ENCODE data around the gene TFDP1. TPM values are rescaled to one million over a fixed set of nuclear protein-coding genes. Genes with fewer than 3 reads are reported as not detected.

TFDP1 gene
- total RNA-seq, 2 experiments from 2014 or later = 87.9 to 119 TPM

DNA sequence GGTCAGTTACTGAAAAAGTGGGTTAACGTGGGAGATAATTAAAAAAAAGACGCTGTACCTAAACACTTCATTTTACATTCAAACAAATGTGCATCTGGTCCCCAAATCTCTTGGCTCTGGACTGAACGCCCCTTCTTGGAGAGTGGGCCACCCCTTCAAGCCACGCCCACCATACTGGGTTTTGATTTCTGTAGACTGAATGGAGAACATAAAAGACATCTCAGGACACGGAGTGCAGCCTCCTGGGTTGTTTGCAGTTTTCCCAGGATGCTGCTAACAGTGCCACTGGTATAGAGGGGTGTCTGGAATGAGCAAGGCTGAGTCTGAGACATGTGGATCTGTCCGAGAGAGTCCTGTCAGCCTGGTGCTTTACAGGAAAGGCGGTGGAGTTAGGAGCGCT is 10.6 kb downstream of the TFDP1 start:
- ChIA-PET POLR2A (interaction anchor here (0.6 to 0.7 kb wide), 2 partner anchors 10 to 569 kb away, joined by 5 to 6 read pairs; no protein-coding TSS in a partner anchor), CTCF (ENCODE audit: unreplicated experiment) (no interaction called here)
- no TSS peak for BruUV-seq (replicated peaks)
- H3K4me3 ChIP-seq (ENCODE audit: low read depth, low read length, poor library complexity, severe bottlenecking) = no peak overlapping the region
- intact Hi-C loops (cut with micrococcal nuclease; ENCODE audit: unreplicated experiment) = no loop called here
- H3K4me2 ChIP-seq (ENCODE audit: low read length) = no peak overlapping the region
- H3K9me2 ChIP-seq (ENCODE audit: insufficient read depth, low read length) = no peaks in the 10 kb centered on the region
- H3K36me3 ChIP-seq (ENCODE audit: insufficient read depth, low read length) = peaks cover 90% of the 10 kb centered on the region
- TF ChIP-seq EZH2phosphoT487 (IDR thresholded peaks at IDR 0.05; ENCODE audit: borderline replicate concordance, low read depth, low read length) (no peak), CTCF (conservative IDR thresholded peaks at IDR 0.05; ENCODE audit: low read length) (no peak)
- no peak overlapping the region for H2AFZ ChIP-seq (ENCODE audit: low read length)
- H3K9me3 ChIP-seq (ENCODE audit: low read length) = no peaks in the 10 kb centered on the region
- H3K4me1 ChIP-seq (ENCODE audit: insufficient read depth, low read length, poor library complexity, severe bottlenecking) = no peaks in the 10 kb centered on the region
- H3K79me2 ChIP-seq (ENCODE audit: insufficient read depth, low read depth, low read length) = peaks cover 43% of the 10 kb centered on the region
- H4K20me1 ChIP-seq (ENCODE audit: insufficient read depth, low read length) = no peaks in the 10 kb centered on the region
- no peak overlapping the region for H3K27ac ChIP-seq (ENCODE audit: low read depth, low read length, poor library complexity, severe bottlenecking)
- DNase-seq (ENCODE audit: low spot score) = no peak

GRCh38 chr13:113596321-113597200 is 12.0 kb downstream of the TFDP1 start:
- Histone ChIP-seq H3K79me2 (ENCODE audit: insufficient read depth, low read depth, low read length) (peaks cover 31% of the 10 kb centered on the region), H2AFZ (ENCODE audit: low read length) (no peak overlapping the region), H3K36me3 (ENCODE audit: insufficient read depth, low read length) (peaks cover 81% of the 10 kb centered on the region), H3K9me2 (ENCODE audit: insufficient read depth, low read length) (no peaks in the 10 kb centered on the region), H3K4me1 (ENCODE audit: insufficient read depth, low read length, poor library complexity, severe bottlenecking) (no peaks in the 10 kb centered on the region), H3K4me3 (ENCODE audit: low read depth, low read length, poor library complexity, severe bottlenecking) (no peak overlapping the region), H3K27ac (ENCODE audit: low read depth, low read length, poor library complexity, severe bottlenecking) (no peak overlapping the region), H4K20me1 (ENCODE audit: insufficient read depth, low read length) (no peaks in the 10 kb centered on the region), H3K4me2 (ENCODE audit: low read length) (no peak overlapping the region), H3K9me3 (ENCODE audit: low read length) (no peaks in the 10 kb centered on the region)
- TF ChIP-seq CTCF (conservative IDR thresholded peaks at IDR 0.05; ENCODE audit: low read length) (no peak), EZH2phosphoT487 (IDR thresholded peaks at IDR 0.05; ENCODE audit: borderline replicate concordance, low read depth, low read length) (no peak)
- DNase-seq (ENCODE audit: low spot score) = no peak
- POLR2A ChIA-PET = no interaction called here
- no TSS peak for BruUV-seq (replicated peaks)
- CTCF ChIA-PET (ENCODE audit: unreplicated experiment) = no interaction called here
- intact Hi-C loops (cut with micrococcal nuclease; ENCODE audit: unreplicated experiment) = no loop called here
